ENCODE measurements around the gene FBXO7.
A peak's percentile ranks its signal among the peaks of the same experiment; 100 is the strongest.
"Not testable (repeated sequence)": the region's sequence is repeated elsewhere in the genome, so short reads cannot be mapped to it uniquely, and the experiment has no call there.

Gene FBXO7

GRCh38 chr22:32477596-32477995 lies 3.0 kb downstream of the FBXO7 start (continued):
- TF ChIP-seq REST (tag by site-specific recombination; IDR thresholded peaks at IDR 0.05): no peak
- no peak for TF ChIP-seq SP3 (tag by site-specific recombination; IDR thresholded peaks at IDR 0.05)
- TF ChIP-seq KLF9 (tag by site-specific recombination; IDR thresholded peaks at IDR 0.05; ENCODE audit: low read depth): no peak

- peaks cover 14% of the 10 kb centered on the region for H3K4me1 ChIP-seq (ENCODE audit: control insufficient read depth, insufficient read depth, low read length)
- H3K9me3 ChIP-seq (ENCODE audit: control insufficient read depth, insufficient read depth, low read depth, low read length); H3K27ac ChIP-seq (ENCODE audit: extremely low read depth, low read depth, low read length); H3K4me3 ChIP-seq (ENCODE audit: low read depth, low read length); POLR2A ChIA-PET: not testable (repeated sequence)
- CTCF ChIA-PET: interaction anchor here (0.5 to 0.9 kb wide), 3 partner anchors 7 to 67 kb away, joined by 3 to 4 read pairs (median 4); partner anchors contain the start of gene RTCB
- peaks cover 5 to 20% of the 10 kb centered on the region in 2 experiments; a peak in 2 of 3 replicates for H3K36me3 ChIP-seq (ENCODE audit: control insufficient read depth in 2 of 2, insufficient read depth in 1 of 2, low read length in 2 of 2)
- TF ChIP-seq ZNF121 (tag by site-specific recombination; IDR thresholded peaks at IDR 0.05): peak; percentile 62; the same call in 1 of the 2 replicates
Measured at GRCh38 chr22:32478552-32478951, 3.9 kb downstream of the FBXO7 start.

GRCh38 chr22:32478994-32479393 lies 4.4 kb downstream of the FBXO7 start:
- Histone ChIP-seq H3K4me1 (ENCODE audit: control insufficient read depth, insufficient read depth, low read length) (peaks cover 14% of the 10 kb centered on the region), H3K4me3 (ENCODE audit: low read depth, low read length) (no peak overlapping the region), H3K36me3 (ENCODE audit: control insufficient read depth in 2 of 2, insufficient read depth in 1 of 2, low read length in 2 of 2) (peaks cover 5 to 24% of the 10 kb centered on the region in 2 experiments; a peak in 2 of 3 replicates), H3K27ac (ENCODE audit: extremely low read depth, low read depth, low read length) (no peak overlapping the region), H3K9me3 (ENCODE audit: control insufficient read depth, insufficient read depth, low read depth, low read length) (no peaks in the 10 kb centered on the region)
- POLR2A ChIA-PET: no interaction called here
- CTCF ChIA-PET: no interaction called here
- TF ChIP-seq ZBTB1 (tag by site-specific recombination; IDR thresholded peaks at IDR 0.05) (no peak), ZNF138 (tag by site-specific recombination; IDR thresholded peaks at IDR 0.05; ENCODE audit: borderline replicate concordance) (no peak), ZNF426 (tag by site-specific recombination; IDR thresholded peaks at IDR 0.05) (no peak), ZNF585B (tag by site-specific recombination; IDR thresholded peaks at IDR 0.05) (no peak), ZNF645 (tag by site-specific recombination; IDR thresholded peaks at IDR 0.05) (no peak), ZNF561 (tag by site-specific recombination; IDR thresholded peaks at IDR 0.05; ENCODE audit: borderline replicate concordance) (no peak), ZBTB44 (tag by site-specific recombination; IDR thresholded peaks at IDR 0.05) (no peak), ZNF398 (tag by site-specific recombination; IDR thresholded peaks at IDR 0.05) (no peak), ZNF654 (tag by site-specific recombination; IDR thresholded peaks at IDR 0.05; ENCODE audit: low read depth) (no peak), ZNF529 (tag by site-specific recombination; IDR thresholded peaks at IDR 0.05; ENCODE audit: insufficient replicate concordance) (no peak), SCRT1 (tag by site-specific recombination; IDR thresholded peaks at IDR 0.05; ENCODE audit: borderline replicate concordance) (no peak), ZSCAN4 (tag by site-specific recombination; IDR thresholded peaks at IDR 0.05) (no peak), ZNF10 (tag by site-specific recombination; IDR thresholded peaks at IDR 0.05) (no peak), WT1 (tag by site-specific recombination; IDR thresholded peaks at IDR 0.05) (no peak)
